GM19455 (cell line): Measurements from ENCODE around the gene CDK11B.
"Not testable (repeated sequence)": the region's sequence is repeated elsewhere in the genome, so short reads cannot be mapped to it uniquely, and the experiment has no call there.

Experiments used
- ATAC-seq: cut with Tn5 transposase; IDR thresholded peaks from one replicate; pipeline ENCODE4 v1.9.1; 2021; ENCODE audit not compliant: unreplicated experiment

The CDK11B gene

GRCh38 chr1:1662830-1663560 is 4.2 kb upstream of the CDK11B start:
- ATAC-seq: not testable (repeated sequence)

GRCh38 chr1:1662392-1662791 is 3.6 kb upstream of the CDK11B start:
- not testable (repeated sequence) for ATAC-seq

GRCh38 chr1:1648265-1648664 is 10.5 kb downstream of the CDK11B start:
- not testable (repeated sequence) for ATAC-seq

- ATAC-seq: not testable (repeated sequence)
These were observed 11.1 kb downstream of the CDK11B start for GRCh38 chr1:1647567-1648241.

GRCh38 chr1:1646326-1646725 is 12.5 kb downstream of the CDK11B start:
- ATAC-seq: not testable (repeated sequence)

- not testable (repeated sequence) for ATAC-seq
These were observed 17.9 kb downstream of the CDK11B start for GRCh38 chr1:1640711-1641461.

- not testable (repeated sequence) for ATAC-seq
These were observed 18.7 kb downstream of the CDK11B start for GRCh38 chr1:1640081-1640480.

- not testable (repeated sequence) for ATAC-seq
These were observed 19.4 kb downstream of the CDK11B start for GRCh38 chr1:1639368-1639767.

- ATAC-seq: not testable (repeated sequence)
These were observed 20.3 kb downstream of the CDK11B start for GRCh38 chr1:1638528-1638927.

GRCh38 chr1:1637479-1637875 is 21.3 kb downstream of the CDK11B start:
- ATAC-seq: not testable (repeated sequence)

- ATAC-seq: not testable (repeated sequence)
These were observed 22.0 kb downstream of the CDK11B start for GRCh38 chr1:1636621-1637478.

GRCh38 chr1:1634613-1635012 is 24.2 kb downstream of the CDK11B start:
- ATAC-seq: not testable (repeated sequence)

GRCh38 chr1:1633409-1633808 is 25.4 kb downstream of the CDK11B start:
- not testable (repeated sequence) for ATAC-seq

GRCh38 chr1:1631782-1632420 is 26.9 kb downstream of the CDK11B start, which contains the start of gene MMP23B:
Gene MMP23B (plus strand): TSS chr1:1632173. CDS start chr1:1632219, 46 bp downstream.
- no peak for ATAC-seq

GRCh38 chr1:1630965-1631781 is 27.6 kb downstream of the CDK11B start:
- no peak for ATAC-seq

- ATAC-seq: peak; percentile 55
These were observed 28.4 kb downstream of the CDK11B start for GRCh38 chr1:1630191-1630964.

- no peak for ATAC-seq
These were observed 29.2 kb downstream of the CDK11B start for GRCh38 chr1:1629430-1630190.
